VCaP (cell line): ENCODE data around the gene ZDHHC14.

Experiments
- H3K27ac ChIP-seq: fragments of 450-650 bp; 2 replicates; pipeline ENCODE4 v1.5.1; 2017
- CTCF ChIP-seq: fragments of 450-650 bp; conservative IDR thresholded peaks from 2 replicates; pipeline ENCODE4 v1.5.1; 2017; ENCODE audit warnings: mild to moderate bottlenecking, moderate library complexity

The ZDHHC14 gene

GRCh38 chr6:157490611-157491269, 109.8 kb downstream of the ZDHHC14 start:
- no peak for TF ChIP-seq CTCF
- H3K27ac ChIP-seq: no peak overlapping the region

GRCh38 chr6:157491571-157492232, 110.7 kb downstream of the ZDHHC14 start:
- no peak for TF ChIP-seq CTCF
- no peak overlapping the region for H3K27ac ChIP-seq

- no peak for TF ChIP-seq CTCF
- H3K27ac ChIP-seq: no peak overlapping the region
Measured at GRCh38 chr6:157492249-157492648, 111.3 kb downstream of the ZDHHC14 start.

- no peak for TF ChIP-seq CTCF
- no peak overlapping the region for H3K27ac ChIP-seq
Measured at GRCh38 chr6:157492741-157493140, 111.8 kb downstream of the ZDHHC14 start.

GRCh38 chr6:157493173-157493572, 112.2 kb downstream of the ZDHHC14 start:
- no peak for TF ChIP-seq CTCF

GRCh38 chr6:157493576-157493975, 112.6 kb downstream of the ZDHHC14 start:
- TF ChIP-seq CTCF: no peak
- no peak overlapping the region for H3K27ac ChIP-seq

More at GRCh38 chr6:157493173-157493572, 112.2 kb downstream of the ZDHHC14 start:
- no peak overlapping the region for H3K27ac ChIP-seq

GRCh38 chr6:157494132-157494710, 113.2 kb downstream of the ZDHHC14 start:
- no peak for TF ChIP-seq CTCF
- peak overlapping the region; percentile 13; the same call in 1 of the 2 replicates for H3K27ac ChIP-seq
